ENCODE measurements around the gene IRF1. TPM values are rescaled to one million over a fixed set of nuclear protein-coding genes. Genes with fewer than 3 reads are reported as not detected.

IRF1 gene
- total RNA-seq, 1 donor from 2014 or later = 10.9 TPM

DNA sequence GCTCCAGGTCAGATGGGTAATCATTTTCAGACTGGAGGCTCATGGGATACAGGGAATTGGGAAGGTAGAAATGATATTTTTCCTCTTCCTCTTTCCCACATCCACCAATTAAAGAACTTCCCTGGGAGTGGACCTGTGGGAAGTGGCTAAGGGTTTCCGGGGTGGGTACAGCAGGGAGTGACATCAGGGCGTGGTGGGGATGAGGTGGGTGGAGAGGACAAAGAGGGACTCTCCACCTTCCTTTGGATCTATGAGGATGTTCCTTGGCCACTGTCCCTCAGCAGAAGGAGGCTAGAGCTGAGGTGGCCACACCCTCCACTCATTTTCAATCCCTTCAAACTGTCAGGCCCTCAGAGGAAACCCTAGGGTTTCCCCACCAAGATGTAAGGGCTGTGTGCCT lies 54.7 kb downstream of the IRF1 start:
- no peak for DNase-seq
- H3K4me3 ChIP-seq = no peak overlapping the region
- no peaks in the 10 kb centered on the region for H3K9me3 ChIP-seq (replicated peaks)
- peak overlapping the region; percentile 83 for H3K27ac ChIP-seq (replicated peaks)
- intact Hi-C loops (cut with micrococcal nuclease) = no loop called here
- peaks cover 98% of the 10 kb centered on the region for H3K4me1 ChIP-seq
- no peaks in the 10 kb centered on the region for H3K36me3 ChIP-seq
- H3K27me3 ChIP-seq (ENCODE audit: low read depth) = no peaks in the 10 kb centered on the region
- TF ChIP-seq, protein P1, sequence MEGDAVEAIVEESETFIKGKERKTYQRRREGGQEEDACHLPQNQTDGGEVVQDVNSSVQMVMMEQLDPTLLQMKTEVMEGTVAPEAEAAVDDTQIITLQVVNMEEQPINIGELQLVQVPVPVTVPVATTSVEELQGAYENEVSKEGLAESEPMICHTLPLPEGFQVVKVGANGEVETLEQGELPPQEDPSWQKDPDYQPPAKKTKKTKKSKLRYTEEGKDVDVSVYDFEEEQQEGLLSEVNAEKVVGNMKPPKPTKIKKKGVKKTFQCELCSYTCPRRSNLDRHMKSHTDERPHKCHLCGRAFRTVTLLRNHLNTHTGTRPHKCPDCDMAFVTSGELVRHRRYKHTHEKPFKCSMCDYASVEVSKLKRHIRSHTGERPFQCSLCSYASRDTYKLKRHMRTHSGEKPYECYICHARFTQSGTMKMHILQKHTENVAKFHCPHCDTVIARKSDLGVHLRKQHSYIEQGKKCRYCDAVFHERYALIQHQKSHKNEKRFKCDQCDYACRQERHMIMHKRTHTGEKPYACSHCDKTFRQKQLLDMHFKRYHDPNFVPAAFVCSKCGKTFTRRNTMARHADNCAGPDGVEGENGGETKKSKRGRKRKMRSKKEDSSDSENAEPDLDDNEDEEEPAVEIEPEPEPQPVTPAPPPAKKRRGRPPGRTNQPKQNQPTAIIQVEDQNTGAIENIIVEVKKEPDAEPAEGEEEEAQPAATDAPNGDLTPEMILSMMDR (IDR thresholded peaks at IDR 0.05; ENCODE audit: borderline replicate concordance) = no peak

DNA sequence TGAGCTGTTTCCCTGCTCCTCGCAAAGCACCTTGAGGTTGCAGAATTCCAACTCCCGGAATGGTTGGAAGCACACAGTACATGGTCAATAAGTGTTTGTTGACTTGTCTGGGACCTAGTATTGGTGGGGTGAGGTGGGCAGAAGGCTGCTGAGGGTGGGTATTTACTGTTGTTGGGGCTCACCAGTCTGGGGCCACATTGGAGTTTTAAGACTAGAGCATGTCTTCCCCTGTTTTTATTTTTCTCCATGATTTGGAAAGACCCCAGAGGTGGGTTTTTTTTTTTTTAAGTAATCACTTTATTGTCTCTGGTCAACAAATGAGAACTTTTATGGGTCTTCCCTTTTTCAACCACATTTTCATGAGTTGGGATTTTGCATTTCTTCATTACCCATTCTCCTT lies 55.1 kb downstream of the IRF1 start:
- intact Hi-C loops (cut with micrococcal nuclease) = no loop called here
- TF ChIP-seq, protein P1 (IDR thresholded peaks at IDR 0.05; ENCODE audit: borderline replicate concordance) = no peak
- Histone ChIP-seq H3K4me1 (peaks cover 99% of the 10 kb centered on the region), H3K4me3 (no peak overlapping the region), H3K36me3 (no peaks in the 10 kb centered on the region), H3K27ac (replicated peaks) (peak overlapping the region; percentile 83), H3K9me3 (replicated peaks) (no peaks in the 10 kb centered on the region), H3K27me3 (ENCODE audit: low read depth) (no peaks in the 10 kb centered on the region)
- no peak for DNase-seq

DNA sequence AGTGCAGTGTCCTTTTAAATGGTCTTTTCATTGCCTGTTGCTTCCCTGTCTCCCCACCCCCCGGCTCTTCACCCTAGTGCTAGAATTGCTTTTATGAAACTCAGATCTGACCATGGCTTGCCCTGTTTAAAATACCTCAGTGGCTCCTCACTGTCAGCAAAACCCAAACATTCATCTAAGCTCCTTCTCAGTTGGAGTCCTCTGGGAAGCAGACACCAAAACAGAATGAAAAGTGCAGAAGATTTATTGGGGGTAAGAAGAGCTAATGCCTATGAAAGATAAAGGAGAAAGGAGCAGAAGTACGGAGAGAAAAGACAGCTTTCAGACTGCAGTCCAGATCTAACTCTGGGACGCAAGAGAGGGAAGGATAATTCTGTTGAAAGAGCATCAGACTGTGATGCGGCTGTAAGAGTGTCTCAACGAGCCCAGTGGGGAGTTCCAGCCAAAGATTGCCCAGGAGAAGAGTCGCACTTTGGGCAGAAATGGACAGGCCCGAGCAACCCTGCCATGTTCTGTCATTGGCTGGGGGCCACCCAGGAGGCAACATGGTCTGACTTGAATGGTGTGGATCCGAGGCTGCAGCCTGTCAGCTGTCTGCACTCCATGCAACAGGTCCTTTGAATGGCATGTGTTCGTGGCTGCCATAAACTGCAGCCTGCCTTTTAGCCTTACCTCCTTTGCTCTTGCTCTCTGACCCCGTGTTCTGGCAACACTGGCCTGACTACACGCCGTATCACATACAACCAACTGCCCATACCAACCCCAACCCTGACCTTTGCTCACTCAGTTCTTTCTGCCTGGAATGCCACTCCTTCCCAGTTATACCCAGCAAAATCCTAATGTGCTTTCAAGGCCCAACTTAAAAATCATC lies 55.9 kb downstream of the IRF1 start:
- intact Hi-C loops (cut with micrococcal nuclease) = no loop called here
- Histone ChIP-seq H3K9me3 (replicated peaks) (no peaks in the 10 kb centered on the region), H3K27me3 (ENCODE audit: low read depth) (no peaks in the 10 kb centered on the region), H3K36me3 (no peaks in the 10 kb centered on the region), H3K4me1 (peaks cover 99% of the 10 kb centered on the region), H3K27ac (replicated peaks) (peak overlapping the region; percentile 83), H3K4me3 (no peak overlapping the region)
- DNase-seq = no peak
- TF ChIP-seq, protein P1 (IDR thresholded peaks at IDR 0.05; ENCODE audit: borderline replicate concordance) = no peak

DNA sequence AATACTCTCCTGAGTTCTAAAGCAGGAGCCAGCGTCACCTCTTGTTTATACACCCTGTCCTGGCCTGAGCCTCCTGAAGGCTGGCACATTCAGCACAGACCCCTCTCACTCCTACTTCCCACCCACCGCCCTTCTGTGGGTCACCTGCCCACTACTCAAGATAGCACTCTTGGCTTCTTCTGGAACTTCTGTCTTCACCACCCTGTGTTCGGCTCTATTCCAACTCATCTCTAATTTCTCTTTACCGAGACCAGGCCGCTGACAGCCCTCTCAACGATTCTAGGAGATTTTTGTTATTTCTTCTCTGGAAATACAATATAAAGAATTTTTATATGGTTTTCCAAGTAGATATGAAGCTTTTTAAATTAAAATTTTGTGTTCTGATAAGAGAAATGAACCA lies 57.4 kb downstream of the IRF1 start:
- H3K36me3 ChIP-seq = no peaks in the 10 kb centered on the region
- H3K27me3 ChIP-seq (ENCODE audit: low read depth) = no peaks in the 10 kb centered on the region
- TF ChIP-seq, protein P1 (IDR thresholded peaks at IDR 0.05; ENCODE audit: borderline replicate concordance) = no peak
- no peaks in the 10 kb centered on the region for H3K9me3 ChIP-seq (replicated peaks)
- peaks cover 99% of the 10 kb centered on the region for H3K4me1 ChIP-seq
- H3K27ac ChIP-seq (replicated peaks) = peak overlapping the region; percentile 52
- DNase-seq = no peak
- intact Hi-C loops (cut with micrococcal nuclease) = no loop called here
- H3K4me3 ChIP-seq = no peak overlapping the region

DNA sequence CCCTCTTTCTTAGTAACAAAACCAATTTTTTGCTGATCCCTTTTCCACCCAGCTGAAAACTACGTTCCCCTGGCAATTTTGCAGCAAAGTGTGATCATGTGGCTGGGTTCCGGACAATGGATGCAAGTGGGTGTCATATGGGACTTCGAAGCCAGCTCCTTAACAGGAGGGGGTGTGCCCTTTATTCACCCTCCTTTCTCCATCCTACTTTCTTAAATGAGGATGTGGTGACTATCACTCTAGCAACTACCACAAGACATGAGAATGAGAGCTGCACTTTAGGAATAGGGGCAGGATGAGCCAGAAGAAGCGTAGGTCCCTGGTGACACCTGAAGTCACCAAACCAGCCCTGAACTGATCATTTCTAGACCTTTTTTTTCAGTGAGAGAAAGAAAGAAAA lies 58.9 kb downstream of the IRF1 start:
- H3K27ac ChIP-seq (replicated peaks) = peak overlapping the region; percentile 52
- H3K4me1 ChIP-seq = peaks cover 99% of the 10 kb centered on the region
- no peak overlapping the region for H3K4me3 ChIP-seq
- intact Hi-C loops (cut with micrococcal nuclease) = no loop called here
- no peaks in the 10 kb centered on the region for H3K9me3 ChIP-seq (replicated peaks)
- DNase-seq = no peak
- TF ChIP-seq, protein P1 (IDR thresholded peaks at IDR 0.05; ENCODE audit: borderline replicate concordance) = no peak
- no peaks in the 10 kb centered on the region for H3K36me3 ChIP-seq
- H3K27me3 ChIP-seq (ENCODE audit: low read depth) = no peaks in the 10 kb centered on the region

Other genes starting within 250 kb of the IRF1 start
- 4.8 TPM for gene PDLIM4, start 233.1 kb downstream of the IRF1 start, total RNA-seq
- gene SLC22A4, start 196.4 kb downstream of the IRF1 start, total RNA-seq = 2.0 TPM
- gene SLC22A5, start 121.1 kb downstream of the IRF1 start, total RNA-seq = 20.8 TPM
- not detected for gene IL5, start 52.7 kb upstream of the IRF1 start, total RNA-seq
- gene RAD50, start 66.2 kb upstream of the IRF1 start, total RNA-seq = 33.4 TPM
- not detected for gene IL13, start 167.4 kb upstream of the IRF1 start, total RNA-seq
- gene IL4, start 183.2 kb upstream of the IRF1 start, total RNA-seq = not detected
- 11.9 TPM for gene KIF3A, start 246.8 kb upstream of the IRF1 start, total RNA-seq